Dendritic cell treated with granulocyte-macrophage colony-stimulating factor and Interleukin-4, amounts not matched to agents 40 ng/mL and 50 ng/mL, for 4 days (primary cell): ENCODE results near the gene PRKX.
"Not testable (repeated sequence)": the region's sequence is repeated elsewhere in the genome, so short reads cannot be mapped to it uniquely, and the experiment has no call there.

Experiments used
- H3K27ac Mint-ChIP-seq: one replicate; pipeline ENCODE4 v1.8.0; 2022; ENCODE audit warnings: mild to moderate bottlenecking, mixed read lengths
- H3K27me3 Mint-ChIP-seq: one replicate; pipeline ENCODE4 v1.8.0; 2022; ENCODE audit warnings: mild to moderate bottlenecking, mixed read lengths
- H3K36me3 Mint-ChIP-seq: one replicate; pipeline ENCODE4 v1.8.0; 2022; ENCODE audit warnings: low read depth, mixed read lengths
- H3K4me1 Mint-ChIP-seq: one replicate; pipeline ENCODE4 v1.8.0; 2022; ENCODE audit warnings: low read depth, mixed read lengths
- H3K4me3 Mint-ChIP-seq: one replicate; pipeline ENCODE4 v1.8.0; 2022; ENCODE audit warnings: mild to moderate bottlenecking, moderate library complexity, mixed read lengths
- H3K9me3 Mint-ChIP-seq: one replicate; pipeline ENCODE4 v1.8.0; 2022; ENCODE audit warnings: mixed read lengths
- intact Hi-C: fragments of 100-400 bp; cut with micrococcal nuclease; formaldehyde crosslinking; loops from one replicate; pipeline ENCODE4 v1.15.0; 2022

Gene PRKX

GRCh38 chrX:3717742-3718420, 4.4 kb upstream of the PRKX start:
- no peaks in the 10 kb centered on the region for H3K27me3 Mint-ChIP-seq
- no peaks in the 10 kb centered on the region for H3K36me3 Mint-ChIP-seq
- intact Hi-C loops = no loop called here

GRCh38 chrX:3715921-3716320, 2.5 kb upstream of the PRKX start:
- peaks cover 13% of the 10 kb centered on the region for H3K36me3 Mint-ChIP-seq
- no peak overlapping the region for H3K27ac Mint-ChIP-seq
- intact Hi-C loops = no loop called here

More at GRCh38 chrX:3717742-3718420, 4.4 kb upstream of the PRKX start:
- H3K27ac Mint-ChIP-seq = no peak overlapping the region
- H3K4me3 Mint-ChIP-seq = no peak overlapping the region
- no peaks in the 10 kb centered on the region for H3K9me3 Mint-ChIP-seq
- H3K4me1 Mint-ChIP-seq = no peaks in the 10 kb centered on the region

GRCh38 chrX:3714706-3715479, 1.4 kb upstream of the PRKX start:
- not testable (repeated sequence) for H3K9me3 Mint-ChIP-seq, H3K27ac Mint-ChIP-seq, H3K27me3 Mint-ChIP-seq, H3K4me1 Mint-ChIP-seq, H3K4me3 Mint-ChIP-seq
- intact Hi-C loops = loop anchor here (5.0 kb wide), 1 partner anchor 63 kb away; no protein-coding TSS in a partner anchor
- H3K36me3 Mint-ChIP-seq = peaks cover 13% of the 10 kb centered on the region

More at GRCh38 chrX:3715921-3716320, 2.5 kb upstream of the PRKX start:
- no peaks in the 10 kb centered on the region for H3K27me3 Mint-ChIP-seq
- no peak overlapping the region for H3K4me3 Mint-ChIP-seq
- H3K4me1 Mint-ChIP-seq = peaks cover 6% of the 10 kb centered on the region
- H3K9me3 Mint-ChIP-seq = no peaks in the 10 kb centered on the region

- H3K9me3 Mint-ChIP-seq = no peaks in the 10 kb centered on the region
- intact Hi-C loops = loop anchor here (5.0 kb wide), 1 partner anchor 62 kb away; no protein-coding TSS in a partner anchor
- H3K36me3 Mint-ChIP-seq = peaks cover 13% of the 10 kb centered on the region
- H3K4me1 Mint-ChIP-seq = peaks cover 6% of the 10 kb centered on the region
- peak overlapping the region; percentile 25 for H3K27ac Mint-ChIP-seq
- H3K4me3 Mint-ChIP-seq = peak overlapping the region; percentile 98
- no peaks in the 10 kb centered on the region for H3K27me3 Mint-ChIP-seq
Observed at GRCh38 chrX:3713937-3714434, 537 bp upstream of the PRKX start.

- peak overlapping the region; percentile 86 for H3K27ac Mint-ChIP-seq
- intact Hi-C loops = loop anchor here (5.0 kb wide), 1 partner anchor 61 kb away; no protein-coding TSS in a partner anchor
- peak overlapping the region; percentile 98 for H3K4me3 Mint-ChIP-seq
- no peaks in the 10 kb centered on the region for H3K27me3 Mint-ChIP-seq
- H3K36me3 Mint-ChIP-seq = peaks cover 13% of the 10 kb centered on the region
- H3K4me1 Mint-ChIP-seq = peaks cover 6% of the 10 kb centered on the region
- no peaks in the 10 kb centered on the region for H3K9me3 Mint-ChIP-seq
Observed at GRCh38 chrX:3712870-3713224, 602 bp downstream of the PRKX start.

- H3K4me3 Mint-ChIP-seq = peak overlapping the region; percentile 98
- no peaks in the 10 kb centered on the region for H3K9me3 Mint-ChIP-seq
- peaks cover 6% of the 10 kb centered on the region for H3K4me1 Mint-ChIP-seq
- H3K36me3 Mint-ChIP-seq = peaks cover 13% of the 10 kb centered on the region
- intact Hi-C loops = loop anchor here (5.0 kb wide), 1 partner anchor 60 kb away; no protein-coding TSS in a partner anchor
- peak overlapping the region; percentile 86 for H3K27ac Mint-ChIP-seq
- H3K27me3 Mint-ChIP-seq = no peaks in the 10 kb centered on the region
Observed at GRCh38 chrX:3712051-3712869, 1.2 kb downstream of the PRKX start.

- no peaks in the 10 kb centered on the region for H3K27me3 Mint-ChIP-seq
- H3K4me3 Mint-ChIP-seq = peak overlapping the region; percentile 98
- intact Hi-C loops = loop anchor here (5.0 kb wide), 1 partner anchor 59 kb away; no protein-coding TSS in a partner anchor
- H3K9me3 Mint-ChIP-seq = no peaks in the 10 kb centered on the region
- H3K36me3 Mint-ChIP-seq = peaks cover 19% of the 10 kb centered on the region
- peak overlapping the region; percentile 86 for H3K27ac Mint-ChIP-seq
- H3K4me1 Mint-ChIP-seq = peaks cover 10% of the 10 kb centered on the region
Observed at GRCh38 chrX:3711331-3711917, 2.0 kb downstream of the PRKX start.

GRCh38 chrX:3707673-3708274, 5.7 kb downstream of the PRKX start:
- intact Hi-C loops, H3K4me3 Mint-ChIP-seq, H3K27me3 Mint-ChIP-seq, H3K9me3 Mint-ChIP-seq, H3K27ac Mint-ChIP-seq: not testable (repeated sequence)
- Mint-ChIP-seq H3K36me3 (peaks cover 36% of the 10 kb centered on the region), H3K4me1 (peaks cover 22% of the 10 kb centered on the region)

GRCh38 chrX:3706481-3706880, 7.0 kb downstream of the PRKX start:
- H3K36me3 Mint-ChIP-seq = peaks cover 26% of the 10 kb centered on the region

GRCh38 chrX:3703251-3703650, 10.2 kb downstream of the PRKX start:
- intact Hi-C loops, H3K27me3 Mint-ChIP-seq, H3K4me3 Mint-ChIP-seq, H3K9me3 Mint-ChIP-seq: not testable (repeated sequence)
- H3K27ac Mint-ChIP-seq = peak overlapping the region; percentile 30
- peaks cover 49% of the 10 kb centered on the region for H3K4me1 Mint-ChIP-seq
- peaks cover 23% of the 10 kb centered on the region for H3K36me3 Mint-ChIP-seq

More at GRCh38 chrX:3706481-3706880, 7.0 kb downstream of the PRKX start:
- peaks cover 30% of the 10 kb centered on the region for H3K4me1 Mint-ChIP-seq
- peak overlapping the region; percentile 37 for H3K27ac Mint-ChIP-seq
- intact Hi-C loops = no loop called here
- H3K27me3 Mint-ChIP-seq = no peaks in the 10 kb centered on the region
- H3K4me3 Mint-ChIP-seq = peak overlapping the region; percentile 11
- no peaks in the 10 kb centered on the region for H3K9me3 Mint-ChIP-seq

GRCh38 chrX:3702095-3702494, 11.4 kb downstream of the PRKX start:
- Mint-ChIP-seq H3K36me3 (peaks cover 23% of the 10 kb centered on the region), H3K4me1 (peaks cover 58% of the 10 kb centered on the region)
- H3K4me3 Mint-ChIP-seq, intact Hi-C loops, H3K27ac Mint-ChIP-seq, H3K9me3 Mint-ChIP-seq, H3K27me3 Mint-ChIP-seq: not testable (repeated sequence)

GRCh38 chrX:3701445-3701928, 12.0 kb downstream of the PRKX start:
- H3K36me3 Mint-ChIP-seq = peaks cover 18% of the 10 kb centered on the region

More at GRCh38 chrX:3701445-3701928, 12.0 kb downstream of the PRKX start:
- H3K9me3 Mint-ChIP-seq, H3K27me3 Mint-ChIP-seq, intact Hi-C loops, H3K4me3 Mint-ChIP-seq: not testable (repeated sequence)
- Mint-ChIP-seq H3K27ac (peak overlapping the region; percentile 89), H3K4me1 (peaks cover 56% of the 10 kb centered on the region)
